ENCODE data around the gene TKT.

The TKT gene

DNA sequence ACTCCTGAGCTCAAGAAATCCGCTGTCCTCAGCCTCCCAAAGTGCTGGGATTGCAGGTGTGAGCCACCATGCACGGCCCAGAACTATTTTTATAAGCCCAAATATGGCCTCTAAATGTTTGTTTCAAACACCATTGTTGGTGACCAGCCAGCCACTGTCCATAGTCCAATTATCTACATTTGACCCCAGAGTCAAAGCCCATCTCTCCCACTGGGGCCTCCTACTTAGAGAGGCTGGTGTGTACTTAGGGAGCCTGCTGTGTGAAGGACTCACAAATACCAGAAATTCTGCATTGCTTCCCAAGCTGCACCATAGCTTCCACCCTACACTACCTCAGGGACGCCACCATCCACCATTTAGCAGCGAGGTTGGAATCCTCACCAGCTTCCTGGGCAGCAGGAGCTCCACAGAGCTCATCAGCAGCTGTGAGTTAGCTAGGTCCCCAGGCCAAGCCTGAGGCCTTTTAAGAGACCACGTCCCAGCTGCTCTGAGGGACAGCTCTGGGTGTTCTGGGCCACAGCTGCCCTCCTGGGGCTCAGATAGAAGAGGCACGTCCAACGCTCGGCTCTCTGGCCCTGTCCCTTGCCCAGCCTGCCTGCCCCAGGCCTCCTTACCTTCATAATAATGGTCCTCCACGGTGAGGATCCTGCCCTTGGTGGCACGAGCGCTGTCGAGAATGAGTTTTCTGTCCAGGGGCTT, 29.5 kb downstream of the TKT start:
- TF ChIP-seq FOXP2 (optimal IDR thresholded peaks at IDR 0.05; ENCODE audit: borderline replicate concordance, extremely low read depth, extremely low read length, insufficient read depth), result no peak
- TF ChIP-seq REST (IDR thresholded peaks at IDR 0.05; ENCODE audit: insufficient read depth in 1 of 2, low read depth in 2 of 2, low read length in 2 of 2), result no peak
- TF ChIP-seq POLR2AphosphoS5 (IDR thresholded peaks at IDR 0.05; ENCODE audit: low read depth, low read length), result no peak
- TF ChIP-seq TAF1 (IDR thresholded peaks at IDR 0.05; ENCODE audit: borderline replicate concordance, insufficient read depth, low read length), result no peak
- no peak for TF ChIP-seq SIN3A (IDR thresholded peaks at IDR 0.05; ENCODE audit: borderline replicate concordance, insufficient read depth, low read length)

DNA sequence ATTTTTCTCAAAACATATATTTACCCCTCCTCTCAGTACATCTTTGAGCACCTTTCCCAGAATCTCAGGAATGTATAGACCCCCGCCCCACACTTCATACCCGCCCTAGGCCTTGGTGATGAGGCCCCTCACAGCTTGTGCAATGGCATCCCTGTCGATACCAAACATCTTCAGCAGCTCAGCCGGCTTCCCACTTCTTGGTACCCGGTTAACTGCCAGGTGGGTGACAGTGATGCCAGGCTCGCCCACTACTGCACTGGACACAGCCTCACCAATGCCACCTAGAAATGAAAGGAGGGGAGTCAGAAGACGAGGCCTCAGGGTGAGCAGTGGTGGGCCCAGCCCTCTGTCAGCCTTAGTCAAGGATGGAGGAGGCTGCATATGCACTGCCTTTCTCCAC, 30.2 kb downstream of the TKT start:
- TF ChIP-seq SIN3A (IDR thresholded peaks at IDR 0.05; ENCODE audit: borderline replicate concordance, insufficient read depth, low read length) (no peak), REST (IDR thresholded peaks at IDR 0.05; ENCODE audit: insufficient read depth in 1 of 2, low read depth in 2 of 2, low read length in 2 of 2) (no peak), TAF1 (IDR thresholded peaks at IDR 0.05; ENCODE audit: borderline replicate concordance, insufficient read depth, low read length) (no peak), FOXP2 (optimal IDR thresholded peaks at IDR 0.05; ENCODE audit: borderline replicate concordance, extremely low read depth, extremely low read length, insufficient read depth) (no peak)

DNA sequence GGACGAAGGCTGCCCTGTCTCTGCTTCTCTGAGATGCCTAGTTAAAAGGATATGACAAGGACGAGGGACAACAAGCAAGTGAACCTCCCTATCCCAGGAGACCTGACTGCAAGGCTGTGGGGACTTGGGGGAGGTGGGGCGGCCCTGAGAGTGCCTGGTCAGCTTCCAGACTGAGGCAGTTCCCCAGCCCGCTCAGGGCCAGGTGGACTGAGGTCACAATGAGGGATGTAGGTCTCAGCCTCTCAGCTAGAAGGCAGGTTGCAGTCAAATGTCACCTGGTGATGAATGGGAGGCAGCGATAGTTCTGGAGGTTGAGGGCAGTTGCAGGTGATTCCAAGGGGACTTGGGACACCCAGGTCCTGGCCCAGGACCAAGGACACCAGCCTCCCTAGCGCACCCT, 30.6 kb downstream of the TKT start:
- no peak for TF ChIP-seq REST (IDR thresholded peaks at IDR 0.05; ENCODE audit: insufficient read depth in 1 of 2, low read depth in 2 of 2, low read length in 2 of 2)
- TF ChIP-seq FOXP2 (optimal IDR thresholded peaks at IDR 0.05; ENCODE audit: borderline replicate concordance, extremely low read depth, extremely low read length, insufficient read depth), result no peak
- TF ChIP-seq POLR2AphosphoS5 (IDR thresholded peaks at IDR 0.05; ENCODE audit: low read depth, low read length), result no peak
- no peak for TF ChIP-seq TAF1 (IDR thresholded peaks at IDR 0.05; ENCODE audit: borderline replicate concordance, insufficient read depth, low read length)
- no peak for TF ChIP-seq SIN3A (IDR thresholded peaks at IDR 0.05; ENCODE audit: borderline replicate concordance, insufficient read depth, low read length)

GRCh38 chr3:53224536-53224935, 31.3 kb downstream of the TKT start:
- TF ChIP-seq REST (IDR thresholded peaks at IDR 0.05; ENCODE audit: insufficient read depth in 1 of 2, low read depth in 2 of 2, low read length in 2 of 2) (no peak), POLR2AphosphoS5 (IDR thresholded peaks at IDR 0.05; ENCODE audit: low read depth, low read length) (peak; percentile 34; the same call in 1 of the 2 replicates)

GRCh38 chr3:53224026-53224425, 31.8 kb downstream of the TKT start:
- TF ChIP-seq POLR2AphosphoS5 (IDR thresholded peaks at IDR 0.05; ENCODE audit: low read depth, low read length), result no peak
- no peak for TF ChIP-seq REST (IDR thresholded peaks at IDR 0.05; ENCODE audit: insufficient read depth in 1 of 2, low read depth in 2 of 2, low read length in 2 of 2)
- no peak for TF ChIP-seq SIN3A (IDR thresholded peaks at IDR 0.05; ENCODE audit: borderline replicate concordance, insufficient read depth, low read length)
- no peak for TF ChIP-seq TAF1 (IDR thresholded peaks at IDR 0.05; ENCODE audit: borderline replicate concordance, insufficient read depth, low read length)
- TF ChIP-seq FOXP2 (optimal IDR thresholded peaks at IDR 0.05; ENCODE audit: borderline replicate concordance, extremely low read depth, extremely low read length, insufficient read depth), result no peak
